Measurements from ENCODE around the gene RNU1-3. TPM values are rescaled to one million over a fixed set of nuclear protein-coding genes. Genes with fewer than 3 reads are reported as not detected.
"Not testable (repeated sequence)": the region's sequence is repeated elsewhere in the genome, so short reads cannot be mapped to it uniquely, and the experiment has no call there.

RNU1-3 gene
- total RNA-seq, 1 experiment from 2014 or later = 1,685 TPM

DNA sequence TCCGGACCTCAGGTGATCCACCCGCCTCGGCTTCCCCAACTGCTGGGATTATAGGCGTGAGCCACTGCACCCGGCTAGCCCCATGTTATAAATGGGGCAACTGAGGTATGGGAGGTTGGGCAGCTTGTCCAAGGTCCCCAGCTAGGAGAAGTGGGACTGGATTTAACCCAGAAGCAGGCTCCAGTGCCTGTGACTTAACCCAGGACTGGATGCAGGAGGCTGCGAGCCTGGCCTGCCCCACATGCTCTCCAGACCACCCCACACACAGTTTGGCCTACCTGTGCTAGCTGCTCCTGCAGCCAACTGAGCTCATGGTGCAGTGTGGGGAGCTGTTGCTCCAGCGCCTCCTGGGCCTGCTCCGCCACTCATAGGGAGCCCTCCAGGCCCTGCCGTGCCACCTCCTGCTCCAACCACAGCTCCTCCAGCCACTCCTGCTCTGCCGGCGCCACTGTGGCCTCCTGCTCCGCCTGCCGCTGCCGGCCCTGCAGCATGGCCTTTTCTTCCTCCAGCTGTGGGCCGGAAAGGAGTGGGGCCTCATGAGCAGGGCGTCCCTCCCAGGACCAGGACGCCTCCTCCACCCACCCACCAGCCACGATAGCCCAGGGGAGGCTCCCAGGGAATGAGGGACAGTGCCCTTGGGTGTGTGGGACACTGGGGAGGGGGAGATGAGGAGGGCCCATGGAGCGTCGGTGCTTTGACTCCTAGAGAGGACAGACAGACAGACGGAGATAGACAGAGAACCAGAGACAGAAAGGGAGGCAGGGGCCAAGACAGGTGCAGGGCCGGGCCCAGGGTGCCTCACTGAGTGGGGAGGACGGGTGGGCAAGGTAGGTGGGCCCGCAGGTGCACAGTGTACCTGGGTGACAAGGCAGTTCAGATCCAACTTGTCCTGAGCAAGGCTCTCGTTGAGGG lies 41.0 kb downstream of the RNU1-3 start:
- Histone ChIP-seq H3K79me2 (ENCODE audit: insufficient read depth, low read length) (no peaks in the 10 kb centered on the region), H3K9ac (ENCODE audit: low read length) (no peak overlapping the region), H3K4me1 (ENCODE audit: control insufficient read depth in 1 of 2, insufficient read depth in 2 of 2, low read length in 2 of 2) (peaks cover 0 to 8% of the 10 kb centered on the region in 2 experiments; a peak in 2 of 4 replicates), H3K4me3 (replicated peaks in 1 of 2; ENCODE audit: low read depth in 1 of 2, low read length in 2 of 2) (no peak overlapping the region), H3K9me3 (ENCODE audit: control insufficient read depth in 1 of 2, insufficient read depth in 1 of 2, low read depth in 1 of 2, low read length in 2 of 2) (no peaks in the 10 kb centered on the region), H3K4me2 (ENCODE audit: low read length) (no peak overlapping the region), H3K27ac (ENCODE audit: low read depth, low read length) (no peak overlapping the region), H3K9me2 (ENCODE audit: insufficient read depth) (0 out of 2 replicates have a peak, but pooled peaks cover 3% of the 10 kb centered on the region), H2AFZ (ENCODE audit: low read depth, low read length, poor library complexity, severe bottlenecking) (no peak overlapping the region), H3K27me3 (ENCODE audit: insufficient read depth, low read length) (no peaks in the 10 kb centered on the region), H4K20me1 (ENCODE audit: insufficient read depth) (no peaks in the 10 kb centered on the region), H3K36me3 (ENCODE audit: control insufficient read depth in 1 of 2, insufficient read depth in 2 of 2, low read length in 2 of 2) (peaks cover 17 to 40% of the 10 kb centered on the region in 2 experiments; a peak in 3 of 4 replicates)
- DNase-seq (ENCODE audit: low read depth, low spot score) (no peak), ATAC-seq (no peak)
- ChIA-PET RAD21 (ENCODE audit: low non-redundant PET in 1 of 2, low total read pairs in 2 of 2, uncharacterized antibody in 2 of 2, unreplicated experiment in 2 of 2) (interaction anchor here in 1 of 2 experiments (0.7 kb wide), 1 partner anchor 83 kb away, joined by 3 read pairs; no protein-coding TSS in a partner anchor), POLR2A (interaction anchor here (1.2 to 1.5 kb wide), 3 partner anchors 10 to 279 kb away, joined by 3 to 7 read pairs (median 5); partner anchors contain the start of gene NBPF1), CTCF (interaction anchor here (1.0 to 1.6 kb wide), 10 partner anchors 9 to 85 kb away, joined by 3 to 12 read pairs (median 5); no protein-coding TSS in a partner anchor)
- intact Hi-C loops (cut with micrococcal nuclease) = no loop called here
- no TSS peak for BruUV-seq (replicated peaks)
- TF ChIP-seq EZH2 (IDR thresholded peaks at IDR 0.05) (no peak), CTCF (IDR thresholded peaks at IDR 0.05 in 2 of 3, conservative IDR thresholded peaks at IDR 0.05 in 1 of 3; ENCODE audit: borderline replicate concordance in 1 of 3, insufficient read depth in 1 of 3, low read depth in 2 of 3, low read length in 2 of 3) (0 out of 6 replicates have a peak, but pooled peaks of 1 of the 3 experiments have one; percentile 1)

DNA sequence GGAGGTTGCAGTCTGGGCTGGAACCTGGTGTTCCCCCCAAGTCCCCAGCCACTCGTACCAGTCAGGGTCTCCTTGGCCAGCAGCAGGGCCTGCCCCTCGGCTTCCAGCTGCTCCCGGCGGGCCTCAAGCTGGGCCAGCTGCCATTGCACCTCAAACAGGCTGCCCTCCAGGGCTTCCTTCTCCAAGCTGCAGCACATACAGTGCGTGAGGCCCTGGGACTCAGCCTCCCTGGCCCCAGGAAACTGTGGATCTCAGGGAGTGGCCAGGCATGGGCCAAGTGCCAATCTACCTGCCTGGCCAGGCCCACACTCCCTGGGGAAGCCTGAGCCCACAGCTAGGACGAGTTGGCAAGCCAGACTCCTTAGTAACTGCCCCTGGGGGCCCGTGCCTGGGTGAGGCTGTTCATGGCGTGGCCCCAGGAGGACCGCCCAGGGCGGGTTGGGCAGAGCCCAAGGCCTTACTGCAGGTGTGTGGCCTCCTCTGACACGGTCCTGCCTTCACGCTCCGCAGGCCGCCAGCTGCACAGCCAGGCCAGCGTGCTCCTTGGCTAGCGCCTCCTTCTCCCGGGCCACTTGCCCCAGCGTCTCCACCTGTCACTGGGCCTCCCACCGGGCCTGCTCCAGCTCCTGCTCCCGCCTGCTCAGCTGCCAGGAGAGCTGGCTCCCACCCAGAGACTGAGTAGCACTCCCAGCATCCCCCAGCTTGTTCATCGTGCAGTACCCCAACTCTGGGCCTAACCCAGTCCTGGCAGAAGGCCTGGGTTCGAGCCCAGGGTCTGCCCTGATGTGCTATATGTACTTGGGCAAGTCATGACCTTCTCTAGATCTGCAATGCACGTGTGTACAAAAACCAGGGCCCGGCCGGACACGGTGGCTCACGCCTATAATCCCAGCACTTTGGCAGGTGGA lies 42.7 kb downstream of the RNU1-3 start:
- BruUV-seq (replicated peaks); H2AFZ ChIP-seq (ENCODE audit: low read depth, low read length, poor library complexity, severe bottlenecking); H3K79me2 ChIP-seq (ENCODE audit: insufficient read depth, low read length); DNase-seq (ENCODE audit: low read depth, low spot score); H3K9me3 ChIP-seq (ENCODE audit: control insufficient read depth in 1 of 2, insufficient read depth in 1 of 2, low read depth in 1 of 2, low read length in 2 of 2); H3K4me3 ChIP-seq (replicated peaks in 1 of 2; ENCODE audit: low read depth in 1 of 2, low read length in 2 of 2); H3K9me2 ChIP-seq (ENCODE audit: insufficient read depth); RAD21 ChIA-PET (ENCODE audit: low non-redundant PET in 1 of 2, low total read pairs in 2 of 2, uncharacterized antibody in 2 of 2, unreplicated experiment in 2 of 2); H3K4me2 ChIP-seq (ENCODE audit: low read length); intact Hi-C loops (cut with micrococcal nuclease); ATAC-seq; H3K9ac ChIP-seq (ENCODE audit: low read length); H3K27me3 ChIP-seq (ENCODE audit: insufficient read depth, low read length); H3K27ac ChIP-seq (ENCODE audit: low read depth, low read length); H4K20me1 ChIP-seq (ENCODE audit: insufficient read depth): not testable (repeated sequence)
- peaks cover 0 to 12% of the 10 kb centered on the region in 2 experiments; a peak in 2 of 4 replicates for H3K4me1 ChIP-seq (ENCODE audit: control insufficient read depth in 1 of 2, insufficient read depth in 2 of 2, low read length in 2 of 2)
- ChIA-PET POLR2A (interaction anchor here (1.1 to 1.2 kb wide), 2 partner anchors 11 kb away, joined by 4 to 7 read pairs; no protein-coding TSS in a partner anchor), CTCF (interaction anchor here (0.6 to 1.6 kb wide), 12 partner anchors 8 to 280 kb away, joined by 3 to 12 read pairs (median 4); no protein-coding TSS in a partner anchor)
- peaks cover 14 to 34% of the 10 kb centered on the region in 2 experiments; a peak in 3 of 4 replicates for H3K36me3 ChIP-seq (ENCODE audit: control insufficient read depth in 1 of 2, insufficient read depth in 2 of 2, low read length in 2 of 2)

DNA sequence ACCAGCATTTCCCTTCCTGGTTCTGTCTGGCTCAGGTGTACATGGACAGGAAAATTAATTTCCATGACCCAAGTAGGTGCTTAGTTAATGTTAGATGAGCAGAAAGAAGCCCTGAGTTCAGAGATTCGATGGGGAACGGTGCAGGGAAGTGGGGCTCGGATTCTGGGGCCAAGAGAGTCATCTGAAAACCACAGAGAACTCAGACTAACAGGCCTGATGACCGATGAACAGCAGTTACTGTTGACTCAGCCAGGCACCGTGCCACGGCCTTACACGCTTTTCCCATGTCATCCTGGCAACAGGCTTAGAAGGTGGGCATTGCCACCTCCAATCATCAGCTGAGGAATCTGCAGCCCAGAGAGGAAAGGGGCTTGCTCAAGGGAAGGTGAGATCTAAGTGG lies 43.4 kb downstream of the RNU1-3 start:
- RAD21 ChIA-PET (ENCODE audit: low non-redundant PET in 1 of 2, low total read pairs in 2 of 2, uncharacterized antibody in 2 of 2, unreplicated experiment in 2 of 2); H3K9me2 ChIP-seq (ENCODE audit: insufficient read depth); H3K79me2 ChIP-seq (ENCODE audit: insufficient read depth, low read length); H3K27ac ChIP-seq (ENCODE audit: low read depth, low read length); ATAC-seq; BruUV-seq (replicated peaks); H4K20me1 ChIP-seq (ENCODE audit: insufficient read depth); H3K9ac ChIP-seq (ENCODE audit: low read length); intact Hi-C loops (cut with micrococcal nuclease); H3K4me3 ChIP-seq (replicated peaks in 1 of 2; ENCODE audit: low read depth in 1 of 2, low read length in 2 of 2); POLR2A ChIA-PET; H2AFZ ChIP-seq (ENCODE audit: low read depth, low read length, poor library complexity, severe bottlenecking); DNase-seq (ENCODE audit: low read depth, low spot score); H3K4me2 ChIP-seq (ENCODE audit: low read length); H3K27me3 ChIP-seq (ENCODE audit: insufficient read depth, low read length); H3K9me3 ChIP-seq (ENCODE audit: control insufficient read depth in 1 of 2, insufficient read depth in 1 of 2, low read depth in 1 of 2, low read length in 2 of 2): not testable (repeated sequence)
- CTCF ChIA-PET = interaction anchor here (3.2 to 3.8 kb wide), 2 partner anchors 85 to 324 kb away, joined by 34 to 48 read pairs; no protein-coding TSS in a partner anchor
- H3K36me3 ChIP-seq (ENCODE audit: control insufficient read depth in 1 of 2, insufficient read depth in 2 of 2, low read length in 2 of 2) = peaks cover 16 to 31% of the 10 kb centered on the region in 2 experiments; a peak in 3 of 4 replicates
- peaks cover 0 to 12% of the 10 kb centered on the region in 2 experiments; a peak in 2 of 4 replicates for H3K4me1 ChIP-seq (ENCODE audit: control insufficient read depth in 1 of 2, insufficient read depth in 2 of 2, low read length in 2 of 2)

Measured in HCT116 (cell line).